Measurements from ENCODE around the gene EDEM1. TPM values are rescaled to one million over a fixed set of nuclear protein-coding genes. Genes with fewer than 3 reads are reported as not detected.

Gene EDEM1
- 16.8 TPM for total RNA-seq

DNA sequence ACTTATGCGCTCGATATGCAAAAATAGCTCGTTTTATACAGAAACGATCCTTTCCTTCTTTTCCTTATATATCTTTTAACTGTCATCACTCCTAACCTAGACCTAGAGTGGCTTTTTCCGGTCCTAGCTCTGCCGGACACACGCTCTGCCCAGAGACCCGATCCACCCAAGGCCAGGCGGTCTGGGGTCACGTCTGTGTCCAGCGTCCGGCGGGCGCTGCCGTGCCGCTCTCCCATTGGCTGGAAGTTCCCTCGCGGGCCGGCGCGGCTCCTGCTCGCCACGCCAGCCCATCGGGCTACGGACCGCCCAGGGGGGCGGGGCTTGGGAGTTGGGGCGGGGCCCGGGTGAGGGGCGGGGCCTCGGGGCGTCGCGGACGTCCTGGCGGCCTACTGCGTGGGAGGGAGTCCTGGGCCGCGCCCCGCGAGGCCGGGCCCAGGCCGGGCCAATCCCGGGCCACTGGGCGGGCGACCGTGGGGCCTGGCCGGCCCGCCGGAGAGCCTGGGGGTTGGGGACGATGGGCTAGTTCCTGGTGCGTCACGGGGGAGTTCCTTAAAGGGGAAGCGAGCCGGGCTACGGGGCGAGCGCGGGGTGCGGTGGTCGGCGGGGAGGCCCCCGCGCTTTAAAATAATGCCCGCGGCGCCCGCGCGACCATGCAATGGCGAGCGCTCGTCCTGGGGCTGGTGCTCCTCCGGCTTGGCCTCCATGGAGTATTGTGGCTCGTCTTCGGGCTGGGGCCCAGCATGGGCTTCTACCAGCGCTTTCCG lies at the start of gene EDEM1:
Gene EDEM1, plus strand, starts transcription at position 552 of the 764 bp plus-strand sequence. Its CDS starts 99 bp downstream, at position 651.

Small RNA genes lying within 50 kb of the gene (small RNA-seq; reads per million reads assigned to genes)
- gene MIR4790 (ENCODE audit: low replicate concordance) (not detected), gene RN7SL553P (ENCODE audit: low replicate concordance) (not detected)

Other genes with a start within 250 kb of the EDEM1 start
- 117 TPM for gene BHLHE40, start 208.3 kb upstream of the EDEM1 start, total RNA-seq
- gene ARL8B, start 65.4 kb upstream of the EDEM1 start, total RNA-seq, result 57.0 TPM